Mucosa of descending colon (tissue), 3 donors: ENCODE measurements around the gene RAI14. TPM values are rescaled to one million over a fixed set of nuclear protein-coding genes. Genes with fewer than 3 reads are reported as not detected.

Experiments used
- ATAC-seq: fragments of 200-7000 bp; cut with Tn5 transposase; one replicate; pipeline ENCODE4 v1.9.1; 2020; ENCODE audit warnings: mild to moderate bottlenecking, moderate library complexity
- DNase-seq, 3 donors: peaks; one replicate each; pipeline ENCODE4 v3.0.0-alpha.2; 2020
- H3K36me3 ChIP-seq: fragments of 200-600 bp; one replicate; pipeline ENCODE4 v1.8.0; 2021; ENCODE audit warnings: low read depth, mild to moderate bottlenecking
- H3K4me1 ChIP-seq: fragments of 200-600 bp; one replicate; pipeline ENCODE4 v1.8.0; 2021; ENCODE audit warnings: low read depth, mild to moderate bottlenecking
- H3K4me3 ChIP-seq: fragments of 200-600 bp; one replicate; pipeline ENCODE4 v1.8.0; 2021; ENCODE audit warnings: mild to moderate bottlenecking
- H3K9me3 ChIP-seq: fragments of 200-600 bp; one replicate; pipeline ENCODE4 v1.8.0; 2021; ENCODE audit warnings: mild to moderate bottlenecking
- CTCF ChIP-seq: fragments of 200-600 bp; IDR thresholded peaks from one replicate; pipeline ENCODE4 v1.8.0; 2022; ENCODE audit warnings: antibody characterized with exemption, mild to moderate bottlenecking
- intact Hi-C, 2 donors: fragments of 100-400 bp; cut with DNase I in 1 of 2; cut with micrococcal nuclease in 1 of 2; formaldehyde crosslinking; loops; one replicate each; pipeline versions ENCODE4 v1.11.0 to v1.11.1; 2022; cut with DNase I, micrococcal nuclease
- total RNA-seq, 3 donors: library from RNA; stranded (reverse); fragmentation: NEBNext Ultra II Directional in 2 of 3; extraction: Animal tissue kit (Norgen Biotek cat#: 25700) in 2 of 3; gene quantifications; one replicate each; pipeline versions ENCODE4 v1.2.1 to v1.2.4, GENCODE V29; 2021 to 2023
- donor health status: DM: no; HTN: no; CAD: no; lungs with moderate emphysema.
- donor health status: DM: no; HTN: no; CAD: no.
- donor health status: DM: no; HTN: yes; CAD: no.

The RAI14 gene
- total RNA-seq, 3 donors from 2014 or later, result 14.0 to 41.0 (median 23.4) TPM

- ATAC-seq, result no peak
- intact Hi-C loops, result no loop called here
Measured at GRCh38 chr5:34706084-34706483, 50.0 kb downstream of the RAI14 start.

GRCh38 chr5:34707451-34708107, 51.5 kb downstream of the RAI14 start:
- H3K4me1 ChIP-seq, result no peaks in the 10 kb centered on the region
- intact Hi-C loops, result no loop called here

More at GRCh38 chr5:34706084-34706483, 50.0 kb downstream of the RAI14 start:
- Histone ChIP-seq H3K9me3 (no peaks in the 10 kb centered on the region), H3K36me3 (no peaks in the 10 kb centered on the region), H3K4me1 (no peaks in the 10 kb centered on the region), H3K4me3 (no peak overlapping the region)
- no peak for DNase-seq
- no peak for TF ChIP-seq CTCF

GRCh38 chr5:34708777-34709176, 52.6 kb downstream of the RAI14 start:
- DNase-seq (no peak), ATAC-seq (no peak)
- Histone ChIP-seq H3K4me1 (no peaks in the 10 kb centered on the region), H3K9me3 (no peaks in the 10 kb centered on the region), H3K4me3 (no peak overlapping the region), H3K36me3 (no peaks in the 10 kb centered on the region)
- TF ChIP-seq CTCF, result no peak
- intact Hi-C loops, result no loop called here

More at GRCh38 chr5:34707451-34708107, 51.5 kb downstream of the RAI14 start:
- H3K4me3 ChIP-seq, result no peak overlapping the region
- DNase-seq, result no peak
- no peaks in the 10 kb centered on the region for H3K36me3 ChIP-seq
- no peak for ATAC-seq
- TF ChIP-seq CTCF, result no peak
- no peaks in the 10 kb centered on the region for H3K9me3 ChIP-seq

- Histone ChIP-seq H3K4me1 (no peaks in the 10 kb centered on the region), H3K9me3 (no peaks in the 10 kb centered on the region), H3K36me3 (no peaks in the 10 kb centered on the region), H3K4me3 (no peak overlapping the region)
- no peak for ATAC-seq
- intact Hi-C loops, result no loop called here
- TF ChIP-seq CTCF, result no peak
- no peak for DNase-seq
Measured at GRCh38 chr5:34709861-34710673, 53.9 kb downstream of the RAI14 start.

GRCh38 chr5:34712565-34712964, 56.4 kb downstream of the RAI14 start:
- intact Hi-C loops, result no loop called here

More at GRCh38 chr5:34712565-34712964, 56.4 kb downstream of the RAI14 start:
- H3K4me1 ChIP-seq, result no peaks in the 10 kb centered on the region
- no peaks in the 10 kb centered on the region for H3K9me3 ChIP-seq
- no peaks in the 10 kb centered on the region for H3K36me3 ChIP-seq
- no peak for DNase-seq
- H3K4me3 ChIP-seq, result no peak overlapping the region
- no peak for ATAC-seq
- no peak for TF ChIP-seq CTCF
